Activated T-cell treated with anti-CD3 and anti-CD28 coated beads, Interleukin-2, amount 50 U/mL, for 24 hours (primary cell): ENCODE measurements around the gene SSR3.

Experiments
- DNase-seq: peaks from one replicate; pipeline ENCODE4 v3.0.0-alpha.2; 2020
- H3K27ac Mint-ChIP-seq: 2 replicates; pipeline ENCODE4 v1.8.0; 2020; ENCODE audit warnings: mild to moderate bottlenecking, mixed read lengths
- H3K27me3 Mint-ChIP-seq: 2 replicates; pipeline ENCODE4 v1.8.0; 2020; ENCODE audit warnings: mixed read lengths
- H3K36me3 Mint-ChIP-seq: 2 replicates; pipeline ENCODE4 v1.8.0; 2020; ENCODE audit warnings: low read depth, mixed read lengths
- H3K4me1 Mint-ChIP-seq: 2 replicates; pipeline ENCODE4 v1.8.0; 2020; ENCODE audit warnings: low read depth, mixed read lengths
- H3K4me3 Mint-ChIP-seq: 2 replicates; pipeline ENCODE4 v1.8.0; 2020; ENCODE audit warnings: mild to moderate bottlenecking, moderate library complexity, mixed read lengths
- H3K9me3 Mint-ChIP-seq: 2 replicates; pipeline ENCODE4 v1.8.0; 2020; ENCODE audit warnings: mixed read lengths

Gene SSR3

DNA sequence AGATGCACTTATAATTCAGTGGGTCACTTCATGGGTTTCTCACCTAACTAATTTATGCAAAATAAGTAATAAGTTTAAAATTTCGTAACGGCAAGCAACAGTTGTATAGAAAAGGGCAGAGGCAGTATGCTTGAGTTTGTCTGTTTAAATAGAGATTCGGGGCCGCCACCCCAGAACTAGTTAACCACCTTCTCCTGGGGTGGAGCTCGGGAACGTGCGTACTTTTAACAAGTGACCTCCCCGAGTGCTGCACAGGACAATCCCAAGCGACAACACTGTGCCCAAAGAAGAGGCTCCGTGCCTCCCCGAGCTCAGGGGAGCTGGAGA, 439 bp downstream of the SSR3 start:
- H3K4me1 Mint-ChIP-seq, result peaks cover 49% of the 10 kb centered on the region
- H3K9me3 Mint-ChIP-seq, result no peaks in the 10 kb centered on the region
- H3K4me3 Mint-ChIP-seq, result peak overlapping the region; percentile 97
- DNase-seq, result no peak
- peaks cover 53% of the 10 kb centered on the region for H3K36me3 Mint-ChIP-seq
- peak overlapping the region; percentile 96 for H3K27ac Mint-ChIP-seq
- no peaks in the 10 kb centered on the region for H3K27me3 Mint-ChIP-seq

DNA sequence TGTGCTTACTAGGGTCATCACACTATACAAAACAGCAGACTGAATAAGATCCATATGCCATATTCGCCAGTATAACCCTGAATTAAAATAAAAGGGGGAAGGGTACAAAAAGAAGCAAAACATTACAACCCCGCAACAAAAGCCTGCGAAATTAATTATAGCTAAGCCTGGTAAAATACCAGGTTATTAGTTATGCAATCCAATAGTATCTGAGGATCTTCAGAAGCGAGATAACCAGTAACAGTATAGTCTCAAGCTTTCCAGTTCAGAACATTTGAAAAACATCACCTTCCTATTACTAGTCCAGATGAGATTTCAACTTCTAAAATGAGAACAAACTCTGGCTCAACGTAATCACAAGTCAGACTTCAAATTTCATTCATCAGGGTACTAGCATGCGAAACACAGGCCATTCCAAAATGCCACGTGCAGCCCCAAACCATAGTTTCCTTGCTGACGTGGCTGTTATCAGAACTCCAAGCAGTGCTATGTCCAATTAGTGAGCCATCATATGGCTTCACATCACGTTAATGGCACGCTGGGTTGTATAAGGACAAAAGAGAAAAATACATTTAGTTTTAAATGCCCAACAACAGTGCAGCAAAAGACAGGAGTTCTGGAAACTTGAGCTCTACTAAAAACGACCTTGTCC, 1.1 kb downstream of the SSR3 start:
- peaks cover 51% of the 10 kb centered on the region for H3K4me1 Mint-ChIP-seq
- no peak for DNase-seq
- H3K27ac Mint-ChIP-seq, result peak overlapping the region; percentile 96

DNA sequence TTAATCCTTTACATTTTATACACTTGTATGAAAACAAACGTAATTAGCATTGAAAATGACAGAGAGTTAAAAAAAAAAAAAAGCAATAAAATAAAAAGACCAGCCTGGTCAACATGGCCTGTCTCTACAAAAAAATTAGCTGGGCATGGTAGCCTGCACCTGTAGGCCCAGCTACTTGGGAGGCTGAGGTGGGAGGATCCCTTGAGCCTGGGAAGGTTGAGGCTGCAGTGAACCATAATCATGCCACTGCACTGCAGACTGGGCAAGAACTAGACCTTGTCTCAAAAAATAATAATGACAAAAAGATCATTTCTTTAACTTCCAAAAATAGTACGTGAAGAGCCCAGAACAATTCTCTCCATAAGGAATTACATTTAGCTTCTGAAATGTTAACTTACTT, 1.9 kb downstream of the SSR3 start:
- H3K9me3 Mint-ChIP-seq, result no peaks in the 10 kb centered on the region
- DNase-seq, result no peak
- no peaks in the 10 kb centered on the region for H3K27me3 Mint-ChIP-seq
- peaks cover 55% of the 10 kb centered on the region for H3K4me1 Mint-ChIP-seq
- peak overlapping the region; percentile 97 for H3K4me3 Mint-ChIP-seq
- peak overlapping the region; percentile 50 for H3K27ac Mint-ChIP-seq
- peaks cover 68% of the 10 kb centered on the region for H3K36me3 Mint-ChIP-seq

More for the DNA sequence above, 1.1 kb downstream of the SSR3 start:
- no peaks in the 10 kb centered on the region for H3K9me3 Mint-ChIP-seq
- H3K4me3 Mint-ChIP-seq, result peak overlapping the region; percentile 97
- peaks cover 59% of the 10 kb centered on the region for H3K36me3 Mint-ChIP-seq
- H3K27me3 Mint-ChIP-seq, result no peaks in the 10 kb centered on the region

DNA sequence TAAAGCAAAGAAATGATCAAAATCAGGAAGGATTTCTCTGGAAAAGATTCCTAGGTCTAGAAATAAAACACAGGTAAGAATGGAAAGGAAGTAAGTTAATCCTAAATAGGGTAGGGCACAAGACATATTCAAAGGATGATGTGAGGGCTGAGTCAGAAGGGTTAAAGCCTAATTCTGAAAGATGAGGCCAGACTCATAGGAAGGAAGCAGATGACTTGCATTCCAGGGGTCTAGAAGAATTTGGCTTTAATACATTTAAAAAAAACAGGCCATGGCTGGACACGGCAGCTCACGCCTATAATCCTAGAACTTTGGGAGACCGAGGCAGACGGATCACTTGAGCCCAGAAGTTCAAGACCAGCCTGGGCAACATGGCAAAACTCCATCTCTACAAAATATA, 3.2 kb downstream of the SSR3 start:
- no peaks in the 10 kb centered on the region for H3K27me3 Mint-ChIP-seq
- no peak overlapping the region for H3K4me3 Mint-ChIP-seq
- H3K9me3 Mint-ChIP-seq, result no peaks in the 10 kb centered on the region
- DNase-seq, result no peak
- H3K27ac Mint-ChIP-seq, result peak overlapping the region; percentile 45
- peaks cover 80% of the 10 kb centered on the region for H3K36me3 Mint-ChIP-seq
- H3K4me1 Mint-ChIP-seq, result peaks cover 65% of the 10 kb centered on the region

DNA sequence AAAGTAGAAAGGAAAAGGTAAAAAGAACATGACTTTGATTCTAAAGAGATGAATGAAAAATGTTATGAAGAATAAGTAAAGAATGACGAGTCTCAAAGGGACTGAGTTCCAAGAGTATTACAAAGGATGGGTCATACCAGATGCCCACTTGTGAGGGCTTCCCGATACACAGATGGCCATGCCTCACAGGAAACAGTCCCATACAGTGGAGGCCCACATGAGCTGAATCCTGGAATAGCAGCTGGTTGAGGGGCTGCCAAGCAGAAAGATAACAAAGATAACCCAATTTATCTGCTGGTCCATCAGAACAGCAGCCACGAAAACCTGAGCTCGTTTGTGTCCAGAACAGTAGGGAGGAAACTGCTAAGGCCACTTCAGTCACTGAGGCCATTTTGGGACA, 3.7 kb downstream of the SSR3 start:
- Mint-ChIP-seq H3K27me3 (no peaks in the 10 kb centered on the region), H3K4me3 (no peak overlapping the region), H3K27ac (no peak overlapping the region), H3K4me1 (peaks cover 69% of the 10 kb centered on the region), H3K9me3 (no peaks in the 10 kb centered on the region), H3K36me3 (peaks cover 85% of the 10 kb centered on the region)
- no peak for DNase-seq

DNA sequence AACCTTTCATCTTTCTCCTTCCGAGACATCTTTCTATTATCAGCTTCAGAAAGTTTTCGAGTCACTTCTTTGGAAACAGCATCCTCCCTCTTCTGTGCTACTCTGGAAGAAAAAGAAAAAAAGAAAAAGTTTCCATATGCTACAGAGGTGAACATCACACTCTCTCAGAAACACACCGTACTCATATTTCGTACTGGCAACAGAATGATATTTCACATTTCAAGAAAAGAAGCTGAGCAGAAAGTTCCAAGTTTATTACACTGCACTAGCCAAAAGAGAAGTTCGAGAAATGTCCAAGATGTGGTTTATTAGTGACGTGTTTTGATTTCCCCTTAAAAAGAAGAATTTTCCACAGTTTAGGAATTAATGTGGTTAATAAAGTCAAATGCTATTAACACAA, 6.0 kb downstream of the SSR3 start:
- H3K27me3 Mint-ChIP-seq, result no peaks in the 10 kb centered on the region
- H3K4me3 Mint-ChIP-seq, result no peak overlapping the region
- peak overlapping the region; percentile 53 for H3K27ac Mint-ChIP-seq
- DNase-seq, result no peak
- H3K4me1 Mint-ChIP-seq, result peaks cover 73% of the 10 kb centered on the region
- H3K9me3 Mint-ChIP-seq, result no peaks in the 10 kb centered on the region
- peaks cover 99% of the 10 kb centered on the region for H3K36me3 Mint-ChIP-seq

DNA sequence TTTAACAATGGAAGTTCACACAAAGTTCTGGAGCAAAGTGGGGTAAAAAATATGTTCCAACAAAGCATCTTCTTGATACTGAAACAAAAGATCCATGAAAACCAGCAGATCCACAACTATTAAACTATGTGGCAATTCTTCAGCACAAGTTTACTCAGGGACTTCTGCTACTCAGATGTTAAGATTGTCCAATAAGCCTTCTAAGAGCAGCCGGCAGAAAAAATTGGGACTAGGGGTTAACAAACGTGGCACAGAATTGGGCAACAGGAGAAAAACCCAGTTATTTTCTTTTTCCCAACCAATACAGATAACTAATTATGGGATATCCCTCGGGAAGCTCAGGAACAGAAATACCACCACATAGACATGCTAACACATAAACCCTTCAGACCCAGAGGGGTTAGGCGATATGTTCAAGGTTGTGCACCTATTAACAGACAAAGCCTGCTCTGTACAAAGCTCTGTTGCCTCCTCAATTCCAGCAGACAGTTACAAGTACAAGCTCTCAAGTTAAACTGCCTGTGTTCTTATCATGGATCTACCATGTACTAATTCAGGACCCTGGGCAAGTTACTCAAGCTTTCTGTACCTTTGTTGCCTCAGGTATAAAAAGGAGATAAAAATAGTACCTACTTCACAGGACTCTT, 6.8 kb downstream of the SSR3 start:
- no peaks in the 10 kb centered on the region for H3K27me3 Mint-ChIP-seq
- H3K9me3 Mint-ChIP-seq, result no peaks in the 10 kb centered on the region
- no peak overlapping the region for H3K4me3 Mint-ChIP-seq
- H3K4me1 Mint-ChIP-seq, result peaks cover 66% of the 10 kb centered on the region
- no peak overlapping the region for H3K27ac Mint-ChIP-seq
- H3K36me3 Mint-ChIP-seq, result peaks cover 99% of the 10 kb centered on the region
- DNase-seq, result no peak

DNA sequence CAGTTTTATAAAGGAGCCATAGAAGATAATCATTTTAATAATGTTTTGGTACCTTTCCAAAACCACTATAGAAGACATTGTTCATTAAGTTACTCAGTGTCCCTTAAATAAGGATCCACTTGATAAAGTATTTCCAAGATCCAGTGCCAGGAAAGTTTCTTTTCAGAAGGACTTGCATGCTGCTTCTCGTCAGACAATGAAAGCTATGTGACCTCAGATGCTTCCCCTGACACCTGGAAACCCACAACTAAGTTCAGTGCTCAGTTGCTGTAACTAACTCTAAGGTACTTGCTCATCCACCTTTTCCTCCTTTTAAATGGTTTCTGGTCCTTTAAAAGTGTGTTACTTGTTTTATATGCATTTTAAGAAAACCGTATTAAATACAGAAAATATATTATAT, 7.3 kb downstream of the SSR3 start:
- Mint-ChIP-seq H3K27me3 (no peaks in the 10 kb centered on the region), H3K9me3 (no peaks in the 10 kb centered on the region), H3K4me3 (no peak overlapping the region), H3K36me3 (peaks cover 99% of the 10 kb centered on the region), H3K4me1 (peaks cover 61% of the 10 kb centered on the region), H3K27ac (no peak overlapping the region)
- no peak for DNase-seq

DNA sequence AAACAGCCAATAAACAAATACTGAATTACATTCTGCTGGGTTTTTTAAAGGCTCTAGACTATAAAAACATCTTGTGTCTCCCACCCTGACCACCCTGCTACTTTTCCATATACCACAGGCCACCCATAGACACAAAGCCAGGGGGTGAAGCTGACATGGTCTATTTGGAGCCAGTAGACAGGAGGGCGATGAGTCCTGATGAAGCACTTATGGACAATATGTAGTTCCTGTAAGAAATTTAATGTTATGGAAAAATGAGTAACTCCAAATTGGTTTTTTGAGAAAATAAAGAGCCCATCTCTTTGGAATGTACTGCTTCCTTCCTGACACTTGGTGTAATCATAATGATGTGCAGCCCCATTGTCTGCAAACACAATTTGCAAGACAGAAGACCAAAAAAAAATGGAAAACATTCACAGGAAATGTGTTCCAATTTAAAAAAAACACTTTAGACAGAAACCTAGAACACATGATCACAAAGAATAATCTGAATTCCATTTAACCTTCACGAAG, 11.8 kb downstream of the SSR3 start:
- no peaks in the 10 kb centered on the region for H3K9me3 Mint-ChIP-seq
- no peak overlapping the region for H3K4me3 Mint-ChIP-seq
- peak overlapping the region; percentile 50 for H3K27ac Mint-ChIP-seq
- peaks cover 93% of the 10 kb centered on the region for H3K36me3 Mint-ChIP-seq
- peaks cover 31% of the 10 kb centered on the region for H3K4me1 Mint-ChIP-seq
- no peak for DNase-seq
- no peaks in the 10 kb centered on the region for H3K27me3 Mint-ChIP-seq

DNA sequence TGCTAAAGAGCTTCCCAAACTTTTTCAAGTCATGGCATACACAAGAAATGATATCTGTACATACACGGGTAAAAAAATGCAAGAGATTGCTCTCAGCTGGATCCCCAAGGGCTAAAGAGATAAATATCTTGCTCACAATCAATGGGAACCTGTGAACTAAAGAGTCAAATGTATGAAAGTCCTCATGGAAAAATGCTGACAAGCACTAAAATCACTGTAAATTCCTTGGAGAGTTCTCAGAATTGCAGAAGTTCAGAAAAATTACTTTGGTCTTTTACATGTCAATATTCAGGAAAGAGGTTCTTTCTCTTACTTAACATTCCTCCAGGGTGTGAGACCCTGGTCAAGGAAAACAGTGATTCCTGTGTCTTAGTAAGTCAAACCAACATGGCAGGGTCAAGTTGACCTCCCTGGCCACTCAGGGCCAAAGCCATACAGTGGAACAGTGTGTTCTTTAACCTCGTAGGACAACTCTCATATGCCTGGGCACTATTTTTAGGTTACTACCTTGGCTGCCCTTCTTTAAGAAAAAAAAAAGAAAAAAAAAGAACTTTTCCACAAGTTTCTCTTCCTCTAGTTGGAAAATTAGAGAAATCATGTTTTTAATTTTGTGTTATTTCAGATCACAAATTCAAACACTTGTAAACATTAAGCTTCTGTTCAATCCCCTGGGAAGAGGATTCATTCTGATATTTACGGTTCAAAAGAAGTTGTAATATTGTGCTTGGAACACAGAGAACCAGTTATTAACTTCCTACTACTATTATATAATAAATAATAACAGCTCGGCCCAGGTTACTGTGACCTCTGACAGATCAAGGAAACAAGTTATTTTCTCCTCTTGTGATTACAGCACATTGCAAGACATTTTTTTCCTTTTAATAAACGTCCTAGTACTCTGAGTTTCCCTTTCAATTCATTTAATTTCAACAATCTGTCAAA, 12.5 kb downstream of the SSR3 start:
- no peaks in the 10 kb centered on the region for H3K9me3 Mint-ChIP-seq
- H3K27me3 Mint-ChIP-seq, result no peaks in the 10 kb centered on the region
- no peak overlapping the region for H3K4me3 Mint-ChIP-seq
- H3K27ac Mint-ChIP-seq, result peak overlapping the region; percentile 44
- peaks cover 91% of the 10 kb centered on the region for H3K36me3 Mint-ChIP-seq
- no peak for DNase-seq
- peaks cover 26% of the 10 kb centered on the region for H3K4me1 Mint-ChIP-seq

DNA sequence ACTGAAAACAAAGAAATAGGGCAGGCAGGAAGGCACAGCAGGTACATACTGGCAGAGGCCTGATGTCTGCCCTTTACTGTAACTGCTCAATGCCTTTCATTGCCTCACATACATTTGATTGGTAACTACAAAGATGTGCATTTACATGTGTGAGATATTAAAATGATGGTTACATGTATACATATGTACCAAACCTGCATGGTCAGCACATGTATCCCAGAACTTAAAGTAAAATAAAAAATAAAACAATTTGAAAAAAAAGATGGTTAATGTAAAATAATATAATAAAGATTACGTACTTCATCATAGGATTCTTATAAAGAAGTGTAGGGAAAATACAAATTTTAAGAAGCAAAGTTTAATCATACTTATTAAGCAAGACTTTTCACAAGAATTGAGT, 15.1 kb downstream of the SSR3 start:
- DNase-seq, result no peak
- Mint-ChIP-seq H3K4me3 (no peak overlapping the region), H3K27me3 (no peaks in the 10 kb centered on the region), H3K9me3 (no peaks in the 10 kb centered on the region), H3K4me1 (peaks cover 15% of the 10 kb centered on the region), H3K27ac (no peak overlapping the region), H3K36me3 (peaks cover 78% of the 10 kb centered on the region)

DNA sequence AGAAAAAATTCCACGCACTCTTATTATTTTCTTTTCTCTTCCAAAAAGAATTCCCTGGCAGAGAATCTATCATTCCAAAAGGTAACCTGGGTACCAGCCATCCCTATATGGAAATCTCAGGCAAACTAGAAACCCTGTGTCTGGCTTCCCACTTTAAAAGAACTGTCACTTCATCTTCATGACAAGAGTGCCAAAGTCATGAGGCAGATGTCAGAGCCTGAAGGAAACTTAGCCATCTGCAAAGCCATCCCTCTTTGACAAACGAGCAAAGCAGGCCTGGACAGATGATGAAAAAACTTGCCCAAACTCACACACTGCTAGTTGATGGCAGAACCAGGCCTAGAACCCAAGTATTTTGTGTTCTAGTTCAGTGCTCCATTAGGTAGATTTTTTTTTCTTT, 15.9 kb downstream of the SSR3 start:
- Mint-ChIP-seq H3K9me3 (no peaks in the 10 kb centered on the region), H3K4me3 (no peak overlapping the region), H3K4me1 (peaks cover 12% of the 10 kb centered on the region), H3K36me3 (peaks cover 71% of the 10 kb centered on the region), H3K27me3 (no peaks in the 10 kb centered on the region), H3K27ac (no peak overlapping the region)
- no peak for DNase-seq

DNA sequence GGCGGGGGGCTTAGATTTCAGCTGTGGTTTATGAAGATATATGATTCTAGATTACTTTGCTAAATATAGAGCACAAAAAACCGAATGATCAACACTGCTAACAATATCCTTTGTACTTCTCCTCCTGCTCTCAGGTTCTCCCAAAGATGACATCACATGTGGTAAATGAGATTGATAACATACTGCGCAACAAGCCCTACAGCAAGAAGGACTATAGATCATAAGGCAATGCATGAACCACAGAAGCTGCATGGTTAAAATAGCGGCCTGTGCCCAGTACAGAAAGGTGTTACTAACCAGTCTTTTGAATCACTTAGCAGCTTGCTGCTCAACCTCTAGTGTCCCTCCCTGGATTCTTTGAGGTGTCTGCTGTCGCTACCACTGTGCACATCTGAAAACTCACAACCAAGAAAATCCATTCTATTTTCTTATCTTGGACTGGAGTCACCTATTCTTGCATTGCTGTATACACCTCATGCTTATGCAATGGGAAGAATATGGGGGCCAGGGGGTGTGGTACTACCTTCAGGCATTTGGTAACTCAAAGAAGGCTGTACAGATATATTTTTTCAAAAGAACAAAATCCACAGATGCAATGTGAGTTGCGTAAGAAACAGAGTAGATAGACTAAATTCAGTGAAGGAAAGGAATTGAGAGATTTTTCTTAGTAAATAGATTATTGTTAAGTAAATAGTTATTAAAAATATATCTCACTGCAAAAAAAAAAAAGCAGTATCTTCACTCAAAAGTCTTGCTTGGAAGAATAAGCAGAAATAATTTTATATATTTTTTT, 18.2 kb downstream of the SSR3 start:
- H3K27me3 Mint-ChIP-seq, result no peaks in the 10 kb centered on the region
- DNase-seq, result no peak
- H3K27ac Mint-ChIP-seq, result no peak overlapping the region
- peaks cover 12% of the 10 kb centered on the region for H3K4me1 Mint-ChIP-seq
- no peaks in the 10 kb centered on the region for H3K9me3 Mint-ChIP-seq
- H3K4me3 Mint-ChIP-seq, result no peak overlapping the region
- peaks cover 49% of the 10 kb centered on the region for H3K36me3 Mint-ChIP-seq

DNA sequence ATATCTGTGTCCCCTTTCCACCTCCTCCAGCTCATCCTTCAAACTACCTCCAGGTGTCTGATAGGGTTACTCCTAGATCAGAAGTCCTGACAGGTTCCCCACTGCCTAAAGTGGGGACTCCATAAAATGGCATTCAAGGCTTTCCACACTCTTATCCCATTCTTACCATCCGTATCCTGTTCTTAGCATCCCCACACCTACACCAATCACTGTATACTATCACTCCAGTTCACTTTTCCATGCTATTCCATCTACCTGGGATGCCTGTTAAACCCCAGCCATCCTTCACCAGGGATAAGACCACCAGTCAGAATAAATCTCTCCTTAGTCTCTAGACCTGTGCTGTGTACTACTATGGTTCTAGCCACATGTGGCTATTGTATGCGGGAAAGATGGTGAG, 19.1 kb downstream of the SSR3 start:
- no peaks in the 10 kb centered on the region for H3K27me3 Mint-ChIP-seq
- H3K36me3 Mint-ChIP-seq, result peaks cover 40% of the 10 kb centered on the region
- DNase-seq, result no peak
- H3K4me1 Mint-ChIP-seq, result peaks cover 12% of the 10 kb centered on the region
- no peaks in the 10 kb centered on the region for H3K9me3 Mint-ChIP-seq
- no peak overlapping the region for H3K4me3 Mint-ChIP-seq
- peak overlapping the region; percentile 18 for H3K27ac Mint-ChIP-seq
